DMS114 treated with DMSO at 0.1 percent for 48 hours (cell line): Measurements from ENCODE around the gene LRP10.
"Not testable (repeated sequence)": the region's sequence is repeated elsewhere in the genome, so short reads cannot be mapped to it uniquely, and the experiment has no call there.

Source experiments
- DNase-seq: peaks from one replicate; lab custom pipeline; 2025; ENCODE audit not compliant: unreplicated experiment; lab: John Stamatoyannopoulos, UW

LRP10 gene

GRCh38 chr14:22871224-22872032 is at the start of gene LRP10:
TSS of gene LRP10 (plus strand) at chr14:22871740. CDS start at chr14:22872304, 564 bp downstream.
- peak; percentile 62 for DNase-seq

- DNase-seq = no peak
Measured at GRCh38 chr14:22822016-22822570, 49.4 kb upstream of the LRP10 start.

GRCh38 chr14:22822571-22823098 is 48.9 kb upstream of the LRP10 start:
- peak; percentile 51 for DNase-seq

GRCh38 chr14:22824711-22825359 is 46.7 kb upstream of the LRP10 start:
- DNase-seq = no peak

GRCh38 chr14:22829076-22829660 is 42.4 kb upstream of the LRP10 start:
- DNase-seq = not testable (repeated sequence)

GRCh38 chr14:22829661-22830442 is 41.7 kb upstream of the LRP10 start, which contains the start of gene MRPL52:
TSS of gene MRPL52 (plus strand) at chr14:22829887. CDS start at chr14:22829913, 26 bp downstream.
- peak; percentile 86 for DNase-seq

- DNase-seq = no peak
Measured at GRCh38 chr14:22830443-22831010, 41.0 kb upstream of the LRP10 start.

GRCh38 chr14:22835505-22835904 is 36.0 kb upstream of the LRP10 start:
- DNase-seq = no peak

GRCh38 chr14:22836301-22837113 is 35.0 kb upstream of the LRP10 start, which contains the start of gene MMP14:
TSS of gene MMP14 (plus strand) at chr14:22836585. CDS start at chr14:22836818, 233 bp downstream.
- peak; percentile 31 for DNase-seq

GRCh38 chr14:22837114-22837749 is 34.3 kb upstream of the LRP10 start:
- DNase-seq = peak; percentile 26

- DNase-seq = no peak
Measured at GRCh38 chr14:22837750-22838538, 33.6 kb upstream of the LRP10 start.

GRCh38 chr14:22838631-22839041 is 32.9 kb upstream of the LRP10 start:
- no peak for DNase-seq

- DNase-seq = no peak
Measured at GRCh38 chr14:22839159-22839779, 32.3 kb upstream of the LRP10 start.

GRCh38 chr14:22841311-22841710 is 30.2 kb upstream of the LRP10 start:
- DNase-seq = no peak

- no peak for DNase-seq
Measured at GRCh38 chr14:22841769-22842168, 29.8 kb upstream of the LRP10 start.

GRCh38 chr14:22842211-22843122 is 29.1 kb upstream of the LRP10 start:
- no peak for DNase-seq
